HUES64 (cell line): ENCODE measurements around the gene STK11IP.

ENCODE experiments used
- H3K27ac ChIP-seq: 2 replicates; pipeline ENCODE4 v1.7.0; 2013; ENCODE audit warnings: low read depth, low read length, inconsistent platforms
- H3K27me3 ChIP-seq: 2 replicates; pipeline ENCODE4 v1.6.1; 2013; ENCODE audit warnings: mild to moderate bottlenecking, low read length; ENCODE audit not compliant: insufficient read depth
- H3K36me3 ChIP-seq: 2 replicates; pipeline ENCODE4 v1.6.1; 2013; ENCODE audit warnings: mild to moderate bottlenecking, low read length; ENCODE audit not compliant: insufficient read depth
- H3K4me1 ChIP-seq: 2 replicates; pipeline ENCODE4 v1.6.1; 2013; ENCODE audit warnings: mild to moderate bottlenecking, low read length, moderate library complexity; ENCODE audit not compliant: insufficient read depth
- H3K4me3 ChIP-seq: 2 replicates; pipeline ENCODE4 v1.5.1; 2013; ENCODE audit warnings: mild to moderate bottlenecking, low read length, moderate library complexity
- H3K9ac ChIP-seq: 2 replicates; pipeline ENCODE4 v1.6.1; 2013; ENCODE audit warnings: mild to moderate bottlenecking, low read depth, low read length
- H3K9me3 ChIP-seq: 2 replicates; pipeline ENCODE4 v1.6.1; 2013; ENCODE audit warnings: low read depth, low read length; ENCODE audit not compliant: insufficient read depth
- WGBS: fragments of 150-250, 120-280 bp; methylation state at CpG from one replicate; pipeline ENCODE4 v1.1.7; 2013; ENCODE audit warnings: missing lambda C conversion rate; 5-methylcytosine and 5-hydroxymethylcytosine counted together

Gene STK11IP

DNA sequence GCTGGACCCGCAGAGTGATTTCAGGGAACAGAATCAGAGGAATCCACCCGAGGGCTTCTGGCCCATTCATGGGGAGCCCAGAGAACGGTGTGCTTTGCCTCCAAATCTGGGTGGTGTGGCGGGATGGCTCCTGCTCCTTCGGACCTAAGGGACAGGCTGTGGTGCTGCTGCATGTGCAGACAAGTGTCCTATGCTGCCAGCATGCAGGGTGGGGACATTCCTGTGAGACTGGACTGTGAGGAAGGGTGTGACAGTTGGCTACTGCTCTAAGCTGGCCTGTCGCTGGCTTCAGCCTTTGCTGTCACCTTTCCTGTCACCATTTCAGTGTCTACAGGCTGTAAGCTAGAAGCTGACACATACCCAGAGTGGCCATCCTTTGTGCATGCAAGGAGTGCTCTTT lies 26.9 kb downstream of the STK11IP start:
- H3K9me3 ChIP-seq = no peaks in the 10 kb centered on the region
- peaks cover 12% of the 10 kb centered on the region for H3K27me3 ChIP-seq
- H3K27ac ChIP-seq = no peak overlapping the region
- no peaks in the 10 kb centered on the region for H3K36me3 ChIP-seq
- 83% methylated on average over 6 of the region's 6 CpGs for WGBS
- no peak overlapping the region for H3K4me3 ChIP-seq
- no peak overlapping the region for H3K9ac ChIP-seq
- H3K4me1 ChIP-seq = 0 out of 2 replicates have a peak, but pooled peaks cover 4% of the 10 kb centered on the region

DNA sequence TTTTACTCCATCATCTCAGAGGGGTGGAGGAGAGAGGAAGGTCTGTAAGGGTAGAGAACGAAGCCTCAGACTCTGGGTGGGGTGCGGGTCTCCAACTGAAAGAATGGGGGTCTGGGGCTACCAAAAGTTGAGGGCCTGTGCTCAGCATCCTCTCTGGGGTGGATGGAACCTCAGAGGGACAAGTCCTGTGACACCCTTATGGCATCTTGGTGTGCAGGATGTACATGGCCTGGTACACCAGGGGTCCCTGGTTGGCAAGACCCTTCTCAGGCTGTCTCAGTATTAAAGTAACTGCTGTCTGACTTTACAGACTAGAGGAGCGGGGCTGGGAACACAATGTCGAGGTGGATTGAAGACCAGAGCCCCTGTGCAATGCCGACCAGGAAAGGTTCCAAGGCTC lies 27.5 kb downstream of the STK11IP start:
- H3K27ac ChIP-seq = no peak overlapping the region
- H3K4me3 ChIP-seq = no peak overlapping the region
- 93% methylated on average over 5 of the region's 5 CpGs for WGBS
- peaks cover 12% of the 10 kb centered on the region for H3K27me3 ChIP-seq
- H3K4me1 ChIP-seq = 0 out of 2 replicates have a peak, but pooled peaks cover 4% of the 10 kb centered on the region
- H3K9me3 ChIP-seq = no peaks in the 10 kb centered on the region
- H3K36me3 ChIP-seq = no peaks in the 10 kb centered on the region
- H3K9ac ChIP-seq = no peak overlapping the region

DNA sequence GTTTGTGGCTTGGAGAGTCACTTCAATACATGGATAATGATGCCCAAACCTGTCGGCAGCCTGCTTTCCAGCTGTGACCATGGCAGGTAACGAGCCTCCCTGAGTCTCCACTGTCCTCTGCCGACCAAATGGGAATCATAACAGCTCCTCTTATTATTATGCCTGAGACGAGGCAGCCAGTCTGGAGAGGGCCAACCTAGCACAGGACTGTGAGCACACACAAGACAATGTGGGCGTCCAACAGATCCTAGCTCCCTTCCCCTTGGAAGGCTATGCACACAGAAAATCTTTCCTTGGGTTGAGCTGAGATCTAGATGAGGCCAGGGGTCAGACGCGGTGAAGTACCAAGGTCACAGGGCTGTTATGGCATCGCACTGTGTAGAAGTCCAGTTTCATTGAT lies 28.9 kb downstream of the STK11IP start:
- Histone ChIP-seq H3K9ac (no peak overlapping the region), H3K27me3 (peaks cover 12% of the 10 kb centered on the region), H3K36me3 (no peaks in the 10 kb centered on the region), H3K4me3 (no peak overlapping the region), H3K4me1 (0 out of 2 replicates have a peak, but pooled peaks cover 4% of the 10 kb centered on the region), H3K27ac (no peak overlapping the region), H3K9me3 (no peaks in the 10 kb centered on the region)
- 86% methylated on average over 8 of the region's 8 CpGs for WGBS

GRCh38 chr2:219627103-219628100 lies 29.7 kb downstream of the STK11IP start, which contains the start of gene SLC4A3:
SLC4A3 (plus strand) TSS chr2:219627630; CDS start chr2:219627993, 363 bp downstream.
- H3K27me3 ChIP-seq = peaks cover 12% of the 10 kb centered on the region
- 2% methylated on average over 93 of the region's 103 CpGs for WGBS

GRCh38 chr2:219628235-219628985 lies 30.8 kb downstream of the STK11IP start:
- WGBS = 90% methylated on average over 26 of the region's 26 CpGs
- H3K9ac ChIP-seq = no peak overlapping the region
- H3K4me3 ChIP-seq = peak overlapping the region; percentile 60
- H3K9me3 ChIP-seq = no peaks in the 10 kb centered on the region
- H3K36me3 ChIP-seq = peaks cover 5% of the 10 kb centered on the region; the same call in 1 of the 2 replicates
- H3K27me3 ChIP-seq = peaks cover 12% of the 10 kb centered on the region
- 0 out of 2 replicates have a peak, but pooled peaks cover 4% of the 10 kb centered on the region for H3K4me1 ChIP-seq
- H3K27ac ChIP-seq = no peak overlapping the region

More at GRCh38 chr2:219627103-219628100, 29.7 kb downstream of the STK11IP start, which contains the start of gene SLC4A3:
- H3K4me1 ChIP-seq = 0 out of 2 replicates have a peak, but pooled peaks cover 4% of the 10 kb centered on the region
- peak within 1 kb of the TSS; percentile 60 for H3K4me3 ChIP-seq
- H3K9ac ChIP-seq = peak within 1 kb of the TSS; percentile 53
- H3K27ac ChIP-seq = no peak within 1 kb of the TSS
- H3K36me3 ChIP-seq = no peaks in the 10 kb centered on the region
- no peaks in the 10 kb centered on the region for H3K9me3 ChIP-seq

- peaks cover 12% of the 10 kb centered on the region for H3K27me3 ChIP-seq
- H3K9me3 ChIP-seq = no peaks in the 10 kb centered on the region
- 86% methylated on average over 14 of the region's 16 CpGs for WGBS
- 0 out of 2 replicates have a peak, but pooled peaks cover 4% of the 10 kb centered on the region for H3K4me1 ChIP-seq
- no peak overlapping the region for H3K27ac ChIP-seq
- H3K36me3 ChIP-seq = peaks cover 5% of the 10 kb centered on the region; the same call in 1 of the 2 replicates
- no peak overlapping the region for H3K9ac ChIP-seq
- H3K4me3 ChIP-seq = no peak overlapping the region
Observed at GRCh38 chr2:219628986-219629901, 31.6 kb downstream of the STK11IP start.

- H3K36me3 ChIP-seq = peaks cover 5% of the 10 kb centered on the region; the same call in 1 of the 2 replicates
- peaks cover 12% of the 10 kb centered on the region for H3K27me3 ChIP-seq
- no peak overlapping the region for H3K4me3 ChIP-seq
- no peaks in the 10 kb centered on the region for H3K9me3 ChIP-seq
- no peak overlapping the region for H3K27ac ChIP-seq
- WGBS = 90% methylated on average over 20 of the region's 20 CpGs
- no peak overlapping the region for H3K9ac ChIP-seq
- H3K4me1 ChIP-seq = 0 out of 2 replicates have a peak, but pooled peaks cover 4% of the 10 kb centered on the region
Observed at GRCh38 chr2:219629976-219630695, 32.5 kb downstream of the STK11IP start.

GRCh38 chr2:219630770-219631405 lies 33.2 kb downstream of the STK11IP start:
- Histone ChIP-seq H3K9ac (no peak overlapping the region), H3K27ac (no peak overlapping the region), H3K27me3 (peaks cover 12% of the 10 kb centered on the region), H3K4me1 (0 out of 2 replicates have a peak, but pooled peaks cover 4% of the 10 kb centered on the region), H3K36me3 (peaks cover 5% of the 10 kb centered on the region; the same call in 1 of the 2 replicates), H3K9me3 (no peaks in the 10 kb centered on the region), H3K4me3 (no peak overlapping the region)
- 85% methylated on average over 17 of the region's 17 CpGs for WGBS

GRCh38 chr2:219631406-219631891 lies 33.8 kb downstream of the STK11IP start:
- H3K4me3 ChIP-seq = no peak overlapping the region
- H3K27me3 ChIP-seq = peaks cover 7% of the 10 kb centered on the region
- H3K27ac ChIP-seq = no peak overlapping the region
- WGBS = 92% methylated on average over 9 of the region's 9 CpGs
- H3K4me1 ChIP-seq = 0 out of 2 replicates have a peak, but pooled peaks cover 4% of the 10 kb centered on the region
- H3K36me3 ChIP-seq = peaks cover 5% of the 10 kb centered on the region; the same call in 1 of the 2 replicates
- H3K9me3 ChIP-seq = no peaks in the 10 kb centered on the region
- H3K9ac ChIP-seq = no peak overlapping the region
